Kidney capillary endothelial cell (primary cell): Measurements from ENCODE around the gene FGF14.
"Not testable (repeated sequence)": the region's sequence is repeated elsewhere in the genome, so short reads cannot be mapped to it uniquely, and the experiment has no call there.

Experiments used
- DNase-seq: peaks from one replicate; pipeline ENCODE4 v3.0.0-alpha.2; 2018; ENCODE audit warnings: low spot score

FGF14 gene

DNA sequence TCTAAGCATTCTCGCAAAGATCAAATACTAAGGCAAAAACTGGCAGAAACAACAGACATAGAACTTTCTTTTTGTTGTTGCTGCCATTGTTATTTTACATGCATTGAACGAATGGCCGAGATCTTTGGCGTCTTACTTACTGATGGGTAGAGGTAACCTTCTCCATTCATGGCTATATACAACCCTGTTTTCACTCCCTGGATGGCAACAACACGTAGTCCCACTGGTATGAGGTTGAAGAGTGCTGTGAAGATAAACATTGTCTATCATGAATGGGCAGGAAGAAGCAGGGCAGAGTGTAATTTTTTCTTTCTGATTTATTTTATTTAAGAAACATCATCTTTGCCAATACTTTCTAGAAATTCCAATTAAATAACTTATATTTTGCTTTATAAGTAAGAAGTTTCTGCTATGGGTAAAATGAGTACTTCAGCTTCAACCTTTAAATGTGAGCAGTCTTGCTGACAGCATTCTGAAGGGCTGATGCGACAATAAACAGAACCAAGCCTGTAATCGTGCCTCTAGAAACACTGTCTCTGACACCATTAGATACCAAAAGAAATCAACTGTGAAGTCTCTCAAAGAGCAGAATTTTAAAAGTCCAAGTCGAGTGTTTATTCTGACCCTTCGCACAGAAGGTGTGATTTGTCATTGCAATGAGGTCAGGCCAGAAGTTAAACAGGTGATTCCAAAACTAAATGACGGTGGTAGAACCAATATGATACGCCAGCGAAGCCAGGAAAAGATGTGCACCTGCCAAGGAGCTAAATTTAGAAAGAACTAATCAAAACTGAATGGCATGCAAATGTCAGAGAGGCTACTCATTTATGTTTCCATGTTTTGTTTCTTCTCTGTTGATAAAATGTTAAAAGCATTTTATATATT lies 533.0 kb downstream of the FGF14 start:
- no peak for DNase-seq

- DNase-seq: no peak
Measured at GRCh38 chr13:101866889-101867581, 534.8 kb downstream of the FGF14 start.

GRCh38 chr13:101858860-101859259 lies 543.0 kb downstream of the FGF14 start:
- no peak for DNase-seq

DNA sequence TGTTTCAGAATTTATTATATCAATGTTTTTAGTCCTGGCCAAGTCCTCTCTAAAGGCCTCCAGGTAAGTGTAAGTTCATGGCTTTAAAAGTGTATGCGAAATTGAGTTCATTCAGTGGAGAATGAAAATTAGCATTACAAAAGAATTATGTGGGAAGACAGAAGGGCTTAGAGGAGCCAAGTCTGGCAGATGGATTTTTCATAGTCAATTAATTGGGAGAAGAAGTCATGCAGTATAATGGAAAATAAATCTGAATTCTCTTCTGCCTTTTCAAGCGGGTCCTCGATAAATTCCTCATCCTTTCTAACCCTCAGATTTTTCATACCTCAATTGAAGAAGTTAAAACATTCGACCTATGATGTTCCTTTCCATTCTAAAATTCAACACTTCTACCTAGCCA lies 555.1 kb downstream of the FGF14 start:
- DNase-seq: no peak

DNA sequence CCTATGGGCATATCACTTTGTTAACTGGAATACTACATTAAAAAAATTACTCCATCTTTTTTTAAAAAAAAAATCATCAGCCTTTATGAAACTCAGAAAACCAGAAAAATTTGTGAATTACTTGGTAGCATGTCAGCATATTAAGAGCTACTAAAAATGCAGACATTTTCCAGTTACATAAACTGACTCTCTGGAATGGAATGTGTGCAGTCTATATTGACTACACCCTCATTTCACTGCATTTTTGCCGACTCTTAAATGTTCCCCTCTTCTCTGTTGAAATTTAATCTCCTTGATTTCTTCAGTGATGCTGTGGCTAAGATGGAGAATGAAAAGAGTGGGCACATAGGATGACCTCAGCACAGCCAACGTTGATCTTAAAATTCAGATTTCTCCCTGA lies 555.6 kb downstream of the FGF14 start:
- no peak for DNase-seq

GRCh38 chr13:101845245-101846020 lies 556.4 kb downstream of the FGF14 start:
- DNase-seq: no peak

- no peak for DNase-seq
Measured at GRCh38 chr13:101841698-101842097, 560.1 kb downstream of the FGF14 start.

GRCh38 chr13:101838323-101838722 lies 563.5 kb downstream of the FGF14 start:
- DNase-seq: no peak

- not testable (repeated sequence) for DNase-seq
Measured at GRCh38 chr13:101837778-101838177, 564.1 kb downstream of the FGF14 start.

GRCh38 chr13:101837288-101837687 lies 564.6 kb downstream of the FGF14 start:
- no peak for DNase-seq

DNA sequence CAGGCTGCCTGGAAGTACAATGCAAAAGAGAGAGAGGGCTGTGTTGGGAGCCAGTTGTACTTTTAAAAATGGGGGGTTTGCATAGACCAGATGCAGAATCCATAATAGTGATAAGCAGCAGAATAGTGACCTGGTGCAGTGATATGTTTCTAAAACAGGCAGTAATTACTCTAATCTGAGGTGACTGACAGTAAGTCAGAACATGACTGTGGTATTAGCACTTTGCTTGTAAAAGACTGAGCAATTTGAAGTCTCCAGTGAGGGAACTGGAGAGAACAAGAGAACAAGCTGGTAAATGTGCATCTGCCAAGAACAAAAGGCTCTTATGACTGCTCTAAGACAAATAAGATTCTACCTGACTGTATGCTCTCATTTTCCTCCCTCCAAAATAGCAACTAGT lies 565.9 kb downstream of the FGF14 start:
- DNase-seq: no peak

DNA sequence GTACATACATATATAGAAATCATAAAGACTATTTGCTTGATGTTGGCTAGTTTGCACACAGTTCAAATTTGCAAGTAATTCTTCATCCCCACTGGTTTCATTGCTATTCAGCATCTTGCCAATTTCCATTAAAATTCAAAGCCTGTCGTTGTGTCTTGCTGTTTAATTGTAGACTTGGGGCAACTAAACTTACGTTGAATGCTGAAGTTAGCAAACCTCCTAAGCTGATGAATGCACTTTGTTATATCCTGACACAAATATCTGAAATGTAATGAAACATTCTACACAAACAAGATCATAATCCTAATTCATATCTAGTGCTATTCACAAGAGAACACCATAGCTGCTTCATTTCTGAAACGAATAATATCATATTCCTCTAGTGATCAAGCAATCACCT lies 568.2 kb downstream of the FGF14 start:
- no peak for DNase-seq

DNA sequence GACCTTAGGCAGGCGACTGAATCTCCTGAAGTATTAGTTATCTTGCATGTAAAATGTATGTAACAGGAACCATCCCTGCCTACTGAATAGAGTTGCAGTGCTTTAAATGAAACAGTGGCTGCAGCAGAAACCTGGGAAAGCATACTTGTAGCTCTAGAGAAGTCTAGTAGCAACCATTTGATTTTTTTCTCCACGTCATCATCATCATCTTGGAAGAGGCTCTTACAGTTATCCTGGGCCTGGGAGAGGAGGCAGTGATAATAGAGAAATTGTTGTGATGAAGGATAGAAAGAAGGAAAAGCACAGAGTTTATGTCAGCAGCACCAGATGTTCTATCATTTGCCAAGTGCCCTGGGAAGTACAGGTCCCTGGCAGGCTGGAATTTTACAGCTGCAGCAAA lies 571.8 kb downstream of the FGF14 start:
- no peak for DNase-seq

DNA sequence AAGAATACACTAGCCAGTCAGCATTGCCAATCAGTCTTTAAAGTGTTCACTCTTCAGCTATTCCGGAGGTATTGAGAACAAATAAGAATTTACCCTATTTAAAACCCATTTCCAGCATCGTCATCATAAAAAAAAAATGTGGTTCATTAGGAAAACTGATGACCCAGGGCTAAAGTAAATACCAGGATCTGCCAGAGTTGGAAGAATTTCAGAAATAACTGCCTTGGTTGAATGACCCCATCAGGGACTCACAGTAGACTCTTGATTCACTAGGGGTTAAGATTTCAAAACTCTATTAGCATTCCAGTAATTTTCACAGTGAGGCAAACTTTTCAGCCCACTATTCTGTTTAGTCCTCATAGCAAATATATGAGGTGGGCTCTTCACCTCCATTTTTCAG lies 572.4 kb downstream of the FGF14 start:
- no peak for DNase-seq

DNA sequence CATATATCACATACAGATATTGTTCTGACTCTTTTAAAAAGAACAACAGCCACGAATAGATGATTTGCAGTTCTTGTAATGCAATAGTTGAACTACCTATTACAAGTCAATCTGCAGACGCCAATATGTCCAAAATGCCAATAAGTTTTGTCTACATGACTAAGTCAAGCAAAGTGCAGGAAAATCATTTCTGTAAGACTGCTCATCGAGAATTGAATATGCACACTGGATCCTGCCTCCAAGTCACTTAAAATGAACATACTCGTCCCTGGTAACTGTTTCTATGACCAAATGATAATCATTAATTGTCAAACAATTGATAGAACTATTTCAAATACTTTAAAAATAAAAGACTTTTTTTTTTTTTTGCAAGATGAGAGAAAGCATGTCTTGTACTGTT lies 573.7 kb downstream of the FGF14 start:
- DNase-seq: no peak

- no peak for DNase-seq
Measured at GRCh38 chr13:101817898-101818297, 584.0 kb downstream of the FGF14 start.

- DNase-seq: no peak
Measured at GRCh38 chr13:101811881-101812280, 590.0 kb downstream of the FGF14 start.

GRCh38 chr13:101811284-101811839 lies 590.5 kb downstream of the FGF14 start:
- DNase-seq: no peak

- no peak for DNase-seq
Measured at GRCh38 chr13:101799196-101799595, 602.7 kb downstream of the FGF14 start.

- DNase-seq: no peak
Measured at GRCh38 chr13:101798437-101798836, 603.4 kb downstream of the FGF14 start.

- no peak for DNase-seq
Measured at GRCh38 chr13:101795460-101795859, 606.4 kb downstream of the FGF14 start.

GRCh38 chr13:101795025-101795424 lies 606.8 kb downstream of the FGF14 start:
- no peak for DNase-seq
